Liver (tissue), 3 donors: ENCODE results near the gene HIVEP2.

Experiments used
- RAD21 ChIP-seq, 2 donors: IDR thresholded peaks; 2 replicates each; pipeline ENCODE4 v1.6.1; 2016; ENCODE audit warnings: antibody characterized with exemption in 2 of 2, mild to moderate bottlenecking in 2 of 2
- REST ChIP-seq: IDR thresholded peaks from 2 replicates; pipeline ENCODE4 v1.6.1; 2016; ENCODE audit warnings: antibody characterized with exemption, mild to moderate bottlenecking
- SP1 ChIP-seq: IDR thresholded peaks from 2 replicates; pipeline ENCODE4 v1.6.1; 2018; ENCODE audit warnings: antibody characterized with exemption, mild to moderate bottlenecking
- TF ChIP-seq, protein P1 (sequence below): IDR thresholded peaks from 2 replicates; pipeline ENCODE4 v1.6.1; 2016; ENCODE audit warnings: antibody characterized with exemption
- TF ChIP-seq, protein P2 (sequence below): fragments of 150-350 bp; IDR thresholded peaks from 2 replicates; pipeline ENCODE4 v1.5.1; 2017; ENCODE audit warnings: improper control_type of control experiment, low read depth, low read length; ENCODE audit not compliant: missing input control
- TF ChIP-seq, protein P3 (sequence below): IDR thresholded peaks from 2 replicates; pipeline ENCODE4 v1.6.1; 2016; ENCODE audit warnings: antibody characterized with exemption
- donor health status: healthy.
- donor health status: healthy.

- TF ChIP-seq, protein P1, sequence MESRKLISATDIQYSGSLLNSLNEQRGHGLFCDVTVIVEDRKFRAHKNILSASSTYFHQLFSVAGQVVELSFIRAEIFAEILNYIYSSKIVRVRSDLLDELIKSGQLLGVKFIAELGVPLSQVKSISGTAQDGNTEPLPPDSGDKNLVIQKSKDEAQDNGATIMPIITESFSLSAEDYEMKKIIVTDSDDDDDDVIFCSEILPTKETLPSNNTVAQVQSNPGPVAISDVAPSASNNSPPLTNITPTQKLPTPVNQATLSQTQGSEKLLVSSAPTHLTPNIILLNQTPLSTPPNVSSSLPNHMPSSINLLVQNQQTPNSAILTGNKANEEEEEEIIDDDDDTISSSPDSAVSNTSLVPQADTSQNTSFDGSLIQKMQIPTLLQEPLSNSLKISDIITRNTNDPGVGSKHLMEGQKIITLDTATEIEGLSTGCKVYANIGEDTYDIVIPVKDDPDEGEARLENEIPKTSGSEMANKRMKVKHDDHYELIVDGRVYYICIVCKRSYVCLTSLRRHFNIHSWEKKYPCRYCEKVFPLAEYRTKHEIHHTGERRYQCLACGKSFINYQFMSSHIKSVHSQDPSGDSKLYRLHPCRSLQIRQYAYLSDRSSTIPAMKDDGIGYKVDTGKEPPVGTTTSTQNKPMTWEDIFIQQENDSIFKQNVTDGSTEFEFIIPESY, result no peak
- TF ChIP-seq, protein P2, sequence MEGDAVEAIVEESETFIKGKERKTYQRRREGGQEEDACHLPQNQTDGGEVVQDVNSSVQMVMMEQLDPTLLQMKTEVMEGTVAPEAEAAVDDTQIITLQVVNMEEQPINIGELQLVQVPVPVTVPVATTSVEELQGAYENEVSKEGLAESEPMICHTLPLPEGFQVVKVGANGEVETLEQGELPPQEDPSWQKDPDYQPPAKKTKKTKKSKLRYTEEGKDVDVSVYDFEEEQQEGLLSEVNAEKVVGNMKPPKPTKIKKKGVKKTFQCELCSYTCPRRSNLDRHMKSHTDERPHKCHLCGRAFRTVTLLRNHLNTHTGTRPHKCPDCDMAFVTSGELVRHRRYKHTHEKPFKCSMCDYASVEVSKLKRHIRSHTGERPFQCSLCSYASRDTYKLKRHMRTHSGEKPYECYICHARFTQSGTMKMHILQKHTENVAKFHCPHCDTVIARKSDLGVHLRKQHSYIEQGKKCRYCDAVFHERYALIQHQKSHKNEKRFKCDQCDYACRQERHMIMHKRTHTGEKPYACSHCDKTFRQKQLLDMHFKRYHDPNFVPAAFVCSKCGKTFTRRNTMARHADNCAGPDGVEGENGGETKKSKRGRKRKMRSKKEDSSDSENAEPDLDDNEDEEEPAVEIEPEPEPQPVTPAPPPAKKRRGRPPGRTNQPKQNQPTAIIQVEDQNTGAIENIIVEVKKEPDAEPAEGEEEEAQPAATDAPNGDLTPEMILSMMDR, result no peak
- TF ChIP-seq SP1, result no peak
- no peak for TF ChIP-seq RAD21 (IDR thresholded peaks at IDR 0.05)
- TF ChIP-seq, protein P3, sequence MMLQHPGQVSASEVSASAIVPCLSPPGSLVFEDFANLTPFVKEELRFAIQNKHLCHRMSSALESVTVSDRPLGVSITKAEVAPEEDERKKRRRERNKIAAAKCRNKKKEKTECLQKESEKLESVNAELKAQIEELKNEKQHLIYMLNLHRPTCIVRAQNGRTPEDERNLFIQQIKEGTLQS, result no peak
- no peak for TF ChIP-seq REST
These were observed 163.8 kb downstream of the HIVEP2 start for GRCh38 chr6:142781129-142781528.
